ENCODE data around the gene RUNDC3A.

Gene RUNDC3A

GRCh38 chr17:44310609-44311376 is 2.4 kb downstream of the RUNDC3A start:
- TF ChIP-seq EP300 (IDR thresholded peaks at IDR 0.05; ENCODE audit: borderline replicate concordance) (no peak), CEBPB (IDR thresholded peaks at IDR 0.05) (no peak), TCF12 (IDR thresholded peaks at IDR 0.05; ENCODE audit: low read depth) (no peak), EGR1 (IDR thresholded peaks at IDR 0.05) (no peak), YY1 (IDR thresholded peaks at IDR 0.05; ENCODE audit: low read depth) (no peak), ZBTB7A (IDR thresholded peaks at IDR 0.05; ENCODE audit: low read depth) (no peak), CREB1 (IDR thresholded peaks at IDR 0.05; ENCODE audit: low read depth) (no peak), MAX (IDR thresholded peaks at IDR 0.05) (no peak), TAF1 (IDR thresholded peaks at IDR 0.05; ENCODE audit: low read depth) (no peak), TEAD4 (IDR thresholded peaks at IDR 0.05) (no peak), FOXM1 (IDR thresholded peaks at IDR 0.05; ENCODE audit: borderline replicate concordance, low read depth) (no peak), NFIC (IDR thresholded peaks at IDR 0.05) (no peak), RAD21 (IDR thresholded peaks at IDR 0.05; ENCODE audit: low read depth) (no peak)
- TF ChIP-seq, protein P1, sequence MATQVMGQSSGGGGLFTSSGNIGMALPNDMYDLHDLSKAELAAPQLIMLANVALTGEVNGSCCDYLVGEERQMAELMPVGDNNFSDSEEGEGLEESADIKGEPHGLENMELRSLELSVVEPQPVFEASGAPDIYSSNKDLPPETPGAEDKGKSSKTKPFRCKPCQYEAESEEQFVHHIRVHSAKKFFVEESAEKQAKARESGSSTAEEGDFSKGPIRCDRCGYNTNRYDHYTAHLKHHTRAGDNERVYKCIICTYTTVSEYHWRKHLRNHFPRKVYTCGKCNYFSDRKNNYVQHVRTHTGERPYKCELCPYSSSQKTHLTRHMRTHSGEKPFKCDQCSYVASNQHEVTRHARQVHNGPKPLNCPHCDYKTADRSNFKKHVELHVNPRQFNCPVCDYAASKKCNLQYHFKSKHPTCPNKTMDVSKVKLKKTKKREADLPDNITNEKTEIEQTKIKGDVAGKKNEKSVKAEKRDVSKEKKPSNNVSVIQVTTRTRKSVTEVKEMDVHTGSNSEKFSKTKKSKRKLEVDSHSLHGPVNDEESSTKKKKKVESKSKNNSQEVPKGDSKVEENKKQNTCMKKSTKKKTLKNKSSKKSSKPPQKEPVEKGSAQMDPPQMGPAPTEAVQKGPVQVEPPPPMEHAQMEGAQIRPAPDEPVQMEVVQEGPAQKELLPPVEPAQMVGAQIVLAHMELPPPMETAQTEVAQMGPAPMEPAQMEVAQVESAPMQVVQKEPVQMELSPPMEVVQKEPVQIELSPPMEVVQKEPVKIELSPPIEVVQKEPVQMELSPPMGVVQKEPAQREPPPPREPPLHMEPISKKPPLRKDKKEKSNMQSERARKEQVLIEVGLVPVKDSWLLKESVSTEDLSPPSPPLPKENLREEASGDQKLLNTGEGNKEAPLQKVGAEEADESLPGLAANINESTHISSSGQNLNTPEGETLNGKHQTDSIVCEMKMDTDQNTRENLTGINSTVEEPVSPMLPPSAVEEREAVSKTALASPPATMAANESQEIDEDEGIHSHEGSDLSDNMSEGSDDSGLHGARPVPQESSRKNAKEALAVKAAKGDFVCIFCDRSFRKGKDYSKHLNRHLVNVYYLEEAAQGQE (IDR thresholded peaks at IDR 0.05; ENCODE audit: low read depth), result no peak
- TF ChIP-seq, protein P2, sequence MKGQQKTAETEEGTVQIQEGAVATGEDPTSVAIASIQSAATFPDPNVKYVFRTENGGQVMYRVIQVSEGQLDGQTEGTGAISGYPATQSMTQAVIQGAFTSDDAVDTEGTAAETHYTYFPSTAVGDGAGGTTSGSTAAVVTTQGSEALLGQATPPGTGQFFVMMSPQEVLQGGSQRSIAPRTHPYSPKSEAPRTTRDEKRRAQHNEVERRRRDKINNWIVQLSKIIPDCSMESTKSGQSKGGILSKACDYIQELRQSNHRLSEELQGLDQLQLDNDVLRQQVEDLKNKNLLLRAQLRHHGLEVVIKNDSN (IDR thresholded peaks at IDR 0.05), result no peak

- TF ChIP-seq, protein P1 (IDR thresholded peaks at IDR 0.05; ENCODE audit: low read depth), result no peak
- TF ChIP-seq RAD21 (IDR thresholded peaks at IDR 0.05; ENCODE audit: low read depth) (no peak), YY1 (IDR thresholded peaks at IDR 0.05; ENCODE audit: low read depth) (no peak), TEAD4 (IDR thresholded peaks at IDR 0.05) (no peak), NFIC (IDR thresholded peaks at IDR 0.05) (no peak), FOXM1 (IDR thresholded peaks at IDR 0.05; ENCODE audit: borderline replicate concordance, low read depth) (no peak), TAF1 (IDR thresholded peaks at IDR 0.05; ENCODE audit: low read depth) (no peak), CEBPB (IDR thresholded peaks at IDR 0.05) (no peak), CREB1 (IDR thresholded peaks at IDR 0.05; ENCODE audit: low read depth) (no peak)
Measured at GRCh38 chr17:44311562-44312181, 3.3 kb downstream of the RUNDC3A start.

DNA sequence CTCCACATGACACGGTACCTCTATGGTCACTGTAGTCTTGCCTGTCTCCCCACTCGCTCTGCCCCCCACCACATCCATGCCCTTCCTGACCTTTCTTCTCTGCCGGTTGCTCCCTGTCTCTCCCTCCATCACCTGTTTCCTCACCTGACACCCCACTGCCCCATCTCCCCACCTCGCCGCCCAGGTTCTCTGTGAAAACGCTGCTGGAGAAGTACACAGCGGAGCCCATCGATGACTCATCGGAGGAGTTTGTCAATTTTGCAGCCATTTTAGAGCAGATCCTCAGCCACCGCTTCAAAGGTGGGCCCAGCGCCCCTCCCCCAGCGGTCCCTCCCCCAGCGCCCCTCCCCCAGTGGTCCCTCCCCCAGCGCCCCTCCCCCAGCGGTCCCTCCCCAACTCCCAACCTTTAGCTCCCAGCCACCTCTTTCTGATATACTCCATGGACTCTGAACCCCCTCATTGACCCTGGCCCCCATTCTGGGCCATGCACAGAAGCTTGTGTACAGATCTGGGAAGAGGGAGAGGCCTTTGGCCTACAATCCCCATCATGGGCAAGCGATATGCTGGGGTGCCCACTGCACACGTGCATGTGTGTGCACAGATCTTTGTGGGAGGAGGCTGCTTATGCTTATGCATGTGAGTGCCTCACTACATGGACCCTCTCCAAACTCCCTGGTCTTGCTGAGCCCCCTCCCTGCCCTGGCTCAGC is 4.1 kb downstream of the RUNDC3A start:
- TF ChIP-seq EP300 (IDR thresholded peaks at IDR 0.05; ENCODE audit: borderline replicate concordance) (no peak), YY1 (IDR thresholded peaks at IDR 0.05; ENCODE audit: low read depth) (no peak), RAD21 (IDR thresholded peaks at IDR 0.05; ENCODE audit: low read depth) (no peak), CEBPB (IDR thresholded peaks at IDR 0.05) (no peak)
- TF ChIP-seq, protein P1 (IDR thresholded peaks at IDR 0.05; ENCODE audit: low read depth), result no peak

DNA sequence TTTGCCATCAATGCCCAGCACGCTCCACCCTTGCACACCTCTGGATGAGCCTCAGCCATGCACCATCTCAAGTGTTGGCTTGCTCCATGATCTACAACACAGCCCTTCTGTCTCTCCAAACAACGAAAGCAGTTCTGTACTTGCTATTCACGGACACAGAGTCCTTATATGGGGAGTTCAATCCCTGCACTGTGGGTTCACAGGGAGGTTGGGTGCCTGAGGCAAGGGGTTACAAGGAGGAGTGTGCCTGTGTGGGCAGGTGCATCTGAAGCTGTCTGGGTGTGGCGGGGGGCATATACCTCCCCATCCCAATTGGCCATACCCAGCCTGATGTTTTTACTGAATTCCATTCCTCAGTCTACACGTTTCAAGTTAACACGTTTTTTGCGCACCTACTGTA is 5.6 kb downstream of the RUNDC3A start:
- TF ChIP-seq TEAD4 (IDR thresholded peaks at IDR 0.05), result no peak
- no peak for TF ChIP-seq NFIC (IDR thresholded peaks at IDR 0.05)
- no peak for TF ChIP-seq FOXM1 (IDR thresholded peaks at IDR 0.05; ENCODE audit: borderline replicate concordance, low read depth)
- no peak for TF ChIP-seq MAX (IDR thresholded peaks at IDR 0.05)
- TF ChIP-seq EGR1 (IDR thresholded peaks at IDR 0.05), result no peak
- TF ChIP-seq EP300 (IDR thresholded peaks at IDR 0.05; ENCODE audit: borderline replicate concordance), result no peak
- TF ChIP-seq RAD21 (IDR thresholded peaks at IDR 0.05; ENCODE audit: low read depth), result no peak
- no peak for TF ChIP-seq ZBTB7A (IDR thresholded peaks at IDR 0.05; ENCODE audit: low read depth)
- TF ChIP-seq TAF1 (IDR thresholded peaks at IDR 0.05; ENCODE audit: low read depth), result no peak
- no peak for TF ChIP-seq CREB1 (IDR thresholded peaks at IDR 0.05; ENCODE audit: low read depth)
- TF ChIP-seq YY1 (IDR thresholded peaks at IDR 0.05; ENCODE audit: low read depth), result no peak
- no peak for TF ChIP-seq TCF12 (IDR thresholded peaks at IDR 0.05; ENCODE audit: low read depth)
- TF ChIP-seq, protein P2 (IDR thresholded peaks at IDR 0.05), result no peak
- TF ChIP-seq, protein P1 (IDR thresholded peaks at IDR 0.05; ENCODE audit: low read depth), result no peak
- no peak for TF ChIP-seq CEBPB (IDR thresholded peaks at IDR 0.05)

Measured in Ishikawa (cell line).